SK-N-SH treated with all-trans-retinoic acid at 6 μM for 48 hours (cell line): Measurements from ENCODE around the gene CCL22.

Source experiments
- ATAC-seq: fragments of 200-7000 bp; cut with Tn5 transposase; 3 replicates; pipeline ENCODE4 v1.9.1; 2020; ENCODE audit warnings: mild to moderate bottlenecking, moderate library complexity
- ARNTL ChIP-seq: fragments of 450-650 bp; formaldehyde crosslinking; IDR thresholded peaks from 2 replicates; pipeline ENCODE4 v1.5.0; 2020; ENCODE audit warnings: low read depth, mild to moderate bottlenecking, moderate library complexity, borderline replicate concordance
- BACH2 ChIP-seq: fragments of 250-450 bp; sonication (Bioruptor Pico); IDR thresholded peaks from 2 replicates; pipeline ENCODE4 v1.9.0; 2021; ENCODE audit warnings: mild to moderate bottlenecking, borderline replicate concordance
- CSDC2 ChIP-seq: fragments of 250-450 bp; sonication (Bioruptor Pico); IDR thresholded peaks from 2 replicates; pipeline ENCODE4 v1.5.0; 2020; ENCODE audit warnings: mild to moderate bottlenecking, moderate library complexity
- GLIS3 ChIP-seq: fragments of 250-450 bp; sonication (Bioruptor Pico); IDR thresholded peaks from 2 replicates; pipeline ENCODE4 v1.5.0; 2020; ENCODE audit warnings: mild to moderate bottlenecking, moderate library complexity
- OSR1 ChIP-seq: fragments of 250-450 bp; sonication (Bioruptor Pico); IDR thresholded peaks from 2 replicates; pipeline ENCODE4 v1.8.0; 2022; ENCODE audit warnings: moderate library complexity, mild to moderate bottlenecking, inconsistent platforms
- PPARA ChIP-seq: fragments of 250-450 bp; sonication (Bioruptor Pico); IDR thresholded peaks from 2 replicates; pipeline ENCODE4 v1.5.0; 2020; ENCODE audit warnings: mild to moderate bottlenecking, borderline replicate concordance
- RARB ChIP-seq: fragments of 250-450 bp; sonication (Bioruptor Pico); IDR thresholded peaks from 2 replicates; pipeline ENCODE4 v1.8.0; 2021; ENCODE audit warnings: mild to moderate bottlenecking, moderate library complexity
- SNAI2 ChIP-seq: fragments of 250-450 bp; sonication (Bioruptor Pico); IDR thresholded peaks from 2 replicates; pipeline ENCODE4 v1.5.0; 2020; ENCODE audit warnings: mild to moderate bottlenecking, moderate library complexity
- TCF4 ChIP-seq: fragments of 250-450 bp; sonication (Bioruptor Pico); IDR thresholded peaks from 2 replicates; pipeline ENCODE4 v1.8.0; 2021; ENCODE audit warnings: mild to moderate bottlenecking, moderate library complexity, borderline replicate concordance
- TOX ChIP-seq: fragments of 250-450 bp; sonication (Bioruptor Pico); IDR thresholded peaks from 2 replicates; pipeline ENCODE4 v1.8.0; 2021; ENCODE audit warnings: mild to moderate bottlenecking, moderate library complexity, borderline replicate concordance
- ZFP3 ChIP-seq: fragments of 250-450 bp; sonication (Bioruptor Pico); IDR thresholded peaks from 2 replicates; pipeline ENCODE4 v1.5.0; 2020; ENCODE audit warnings: mild to moderate bottlenecking, moderate library complexity
- ZFP30 ChIP-seq: fragments of 450-650 bp; formaldehyde crosslinking; IDR thresholded peaks from 2 replicates; pipeline ENCODE4 v1.5.0; 2022; ENCODE audit warnings: mild to moderate bottlenecking, moderate library complexity
- ZNF8 ChIP-seq: fragments of 450-650 bp; formaldehyde crosslinking; IDR thresholded peaks from 2 replicates; pipeline ENCODE4 v1.5.0; 2020; ENCODE audit warnings: mild to moderate bottlenecking, moderate library complexity
- TF ChIP-seq, protein P1 (sequence below): fragments of 250-450 bp; sonication (Bioruptor Pico); IDR thresholded peaks from 2 replicates; pipeline ENCODE4 v1.8.0; 2021; ENCODE audit warnings: low read depth, mild to moderate bottlenecking, moderate library complexity, borderline replicate concordance
- TF ChIP-seq, protein P2 (sequence below): fragments of 250-450 bp; sonication (Bioruptor Pico); IDR thresholded peaks from 2 replicates; pipeline ENCODE4 v1.5.1; 2021; ENCODE audit warnings: mild to moderate bottlenecking, moderate library complexity
- TF ChIP-seq, protein P3 (sequence below): fragments of 250-450 bp; sonication (Bioruptor Pico); IDR thresholded peaks from 2 replicates; pipeline ENCODE4 v1.5.0; 2020; ENCODE audit warnings: mild to moderate bottlenecking, moderate library complexity
- TF ChIP-seq, protein P4 (sequence below): fragments of 250-450 bp; sonication (Bioruptor Pico); IDR thresholded peaks from 2 replicates; pipeline ENCODE4 v1.8.0; 2020; ENCODE audit warnings: mild to moderate bottlenecking, moderate library complexity, borderline replicate concordance
- TF ChIP-seq, protein P5 (sequence below): fragments of 250-450 bp; sonication (Bioruptor Pico); IDR thresholded peaks from 2 replicates; pipeline ENCODE4 v1.5.1; 2020; ENCODE audit warnings: low read depth, mild to moderate bottlenecking, moderate library complexity

CCL22 gene

DNA sequence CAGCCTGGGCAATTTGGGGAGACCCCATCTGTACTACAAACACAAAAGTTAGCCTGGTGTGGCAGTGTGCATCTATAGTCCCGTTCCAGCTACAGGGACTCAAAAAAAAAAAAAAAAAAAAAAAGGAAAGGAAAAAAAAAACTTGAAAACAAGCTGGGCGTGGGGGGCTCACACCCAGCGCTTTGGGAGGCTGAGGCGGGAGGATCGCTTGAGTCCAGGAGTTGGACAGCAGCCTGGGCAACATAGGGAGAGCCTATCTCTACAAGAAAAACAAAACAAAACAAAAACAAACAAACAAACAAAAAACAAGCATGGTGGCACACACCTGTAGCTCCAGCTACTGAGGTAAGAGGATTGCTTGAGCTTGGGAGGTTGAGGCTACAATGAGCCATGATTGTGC, 33.1 kb downstream of the CCL22 start:
- TF ChIP-seq, protein P1, sequence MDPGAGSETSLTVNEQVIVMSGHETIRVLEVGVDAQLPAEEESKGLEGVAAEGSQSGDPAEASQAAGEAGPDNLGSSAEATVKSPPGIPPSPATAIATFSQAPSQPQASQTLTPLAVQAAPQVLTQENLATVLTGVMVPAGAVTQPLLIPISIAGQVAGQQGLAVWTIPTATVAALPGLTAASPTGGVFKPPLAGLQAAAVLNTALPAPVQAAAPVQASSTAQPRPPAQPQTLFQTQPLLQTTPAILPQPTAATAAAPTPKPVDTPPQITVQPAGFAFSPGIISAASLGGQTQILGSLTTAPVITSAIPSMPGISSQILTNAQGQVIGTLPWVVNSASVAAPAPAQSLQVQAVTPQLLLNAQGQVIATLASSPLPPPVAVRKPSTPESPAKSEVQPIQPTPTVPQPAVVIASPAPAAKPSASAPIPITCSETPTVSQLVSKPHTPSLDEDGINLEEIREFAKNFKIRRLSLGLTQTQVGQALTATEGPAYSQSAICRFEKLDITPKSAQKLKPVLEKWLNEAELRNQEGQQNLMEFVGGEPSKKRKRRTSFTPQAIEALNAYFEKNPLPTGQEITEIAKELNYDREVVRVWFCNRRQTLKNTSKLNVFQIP (CRISPR knock-in tag) = no peak
- TF ChIP-seq TOX (CRISPR knock-in tag) (no peak), ZFP3 (CRISPR knock-in tag) (no peak)
- ATAC-seq = no peak

DNA sequence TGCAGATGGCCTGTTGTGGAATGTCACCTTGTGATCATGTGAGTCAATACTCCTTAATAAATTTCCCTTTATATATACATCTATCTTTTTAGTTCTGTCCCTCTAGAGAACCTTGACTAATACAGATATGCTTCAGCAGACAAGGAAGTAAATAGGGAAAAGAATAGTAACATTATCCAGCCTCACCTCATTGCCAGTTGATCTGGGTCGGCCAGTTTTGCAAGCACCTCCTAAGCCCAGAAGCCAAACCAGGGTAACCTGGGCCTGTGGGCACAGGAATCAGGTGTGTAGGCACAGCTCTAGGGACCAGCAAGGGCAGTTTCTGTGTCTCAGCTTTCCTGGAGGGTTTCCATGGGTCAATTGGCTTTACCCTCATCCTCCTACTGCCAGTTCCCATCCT, 34.1 kb downstream of the CCL22 start:
- TF ChIP-seq, protein P1 (CRISPR knock-in tag) = no peak
- TF ChIP-seq BACH2 (CRISPR knock-in tag) (no peak), ZFP30 (no peak), OSR1 (CRISPR knock-in tag) (no peak), SNAI2 (CRISPR knock-in tag) (no peak), ARNTL (no peak)
- TF ChIP-seq, protein P2, sequence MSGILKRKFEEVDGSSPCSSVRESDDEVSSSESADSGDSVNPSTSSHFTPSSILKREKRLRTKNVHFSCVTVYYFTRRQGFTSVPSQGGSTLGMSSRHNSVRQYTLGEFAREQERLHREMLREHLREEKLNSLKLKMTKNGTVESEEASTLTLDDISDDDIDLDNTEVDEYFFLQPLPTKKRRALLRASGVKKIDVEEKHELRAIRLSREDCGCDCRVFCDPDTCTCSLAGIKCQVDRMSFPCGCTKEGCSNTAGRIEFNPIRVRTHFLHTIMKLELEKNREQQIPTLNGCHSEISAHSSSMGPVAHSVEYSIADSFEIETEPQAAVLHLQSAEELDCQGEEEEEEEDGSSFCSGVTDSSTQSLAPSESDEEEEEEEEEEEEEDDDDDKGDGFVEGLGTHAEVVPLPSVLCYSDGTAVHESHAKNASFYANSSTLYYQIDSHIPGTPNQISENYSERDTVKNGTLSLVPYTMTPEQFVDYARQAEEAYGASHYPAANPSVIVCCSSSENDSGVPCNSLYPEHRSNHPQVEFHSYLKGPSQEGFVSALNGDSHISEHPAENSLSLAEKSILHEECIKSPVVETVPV (CRISPR knock-in tag) = no peak
- TF ChIP-seq, protein P3, sequence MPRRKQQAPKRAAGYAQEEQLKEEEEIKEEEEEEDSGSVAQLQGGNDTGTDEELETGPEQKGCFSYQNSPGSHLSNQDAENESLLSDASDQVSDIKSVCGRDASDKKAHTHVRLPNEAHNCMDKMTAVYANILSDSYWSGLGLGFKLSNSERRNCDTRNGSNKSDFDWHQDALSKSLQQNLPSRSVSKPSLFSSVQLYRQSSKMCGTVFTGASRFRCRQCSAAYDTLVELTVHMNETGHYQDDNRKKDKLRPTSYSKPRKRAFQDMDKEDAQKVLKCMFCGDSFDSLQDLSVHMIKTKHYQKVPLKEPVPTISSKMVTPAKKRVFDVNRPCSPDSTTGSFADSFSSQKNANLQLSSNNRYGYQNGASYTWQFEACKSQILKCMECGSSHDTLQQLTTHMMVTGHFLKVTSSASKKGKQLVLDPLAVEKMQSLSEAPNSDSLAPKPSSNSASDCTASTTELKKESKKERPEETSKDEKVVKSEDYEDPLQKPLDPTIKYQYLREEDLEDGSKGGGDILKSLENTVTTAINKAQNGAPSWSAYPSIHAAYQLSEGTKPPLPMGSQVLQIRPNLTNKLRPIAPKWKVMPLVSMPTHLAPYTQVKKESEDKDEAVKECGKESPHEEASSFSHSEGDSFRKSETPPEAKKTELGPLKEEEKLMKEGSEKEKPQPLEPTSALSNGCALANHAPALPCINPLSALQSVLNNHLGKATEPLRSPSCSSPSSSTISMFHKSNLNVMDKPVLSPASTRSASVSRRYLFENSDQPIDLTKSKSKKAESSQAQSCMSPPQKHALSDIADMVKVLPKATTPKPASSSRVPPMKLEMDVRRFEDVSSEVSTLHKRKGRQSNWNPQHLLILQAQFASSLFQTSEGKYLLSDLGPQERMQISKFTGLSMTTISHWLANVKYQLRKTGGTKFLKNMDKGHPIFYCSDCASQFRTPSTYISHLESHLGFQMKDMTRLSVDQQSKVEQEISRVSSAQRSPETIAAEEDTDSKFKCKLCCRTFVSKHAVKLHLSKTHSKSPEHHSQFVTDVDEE (CRISPR knock-in tag) = no peak
- TF ChIP-seq, protein P4, sequence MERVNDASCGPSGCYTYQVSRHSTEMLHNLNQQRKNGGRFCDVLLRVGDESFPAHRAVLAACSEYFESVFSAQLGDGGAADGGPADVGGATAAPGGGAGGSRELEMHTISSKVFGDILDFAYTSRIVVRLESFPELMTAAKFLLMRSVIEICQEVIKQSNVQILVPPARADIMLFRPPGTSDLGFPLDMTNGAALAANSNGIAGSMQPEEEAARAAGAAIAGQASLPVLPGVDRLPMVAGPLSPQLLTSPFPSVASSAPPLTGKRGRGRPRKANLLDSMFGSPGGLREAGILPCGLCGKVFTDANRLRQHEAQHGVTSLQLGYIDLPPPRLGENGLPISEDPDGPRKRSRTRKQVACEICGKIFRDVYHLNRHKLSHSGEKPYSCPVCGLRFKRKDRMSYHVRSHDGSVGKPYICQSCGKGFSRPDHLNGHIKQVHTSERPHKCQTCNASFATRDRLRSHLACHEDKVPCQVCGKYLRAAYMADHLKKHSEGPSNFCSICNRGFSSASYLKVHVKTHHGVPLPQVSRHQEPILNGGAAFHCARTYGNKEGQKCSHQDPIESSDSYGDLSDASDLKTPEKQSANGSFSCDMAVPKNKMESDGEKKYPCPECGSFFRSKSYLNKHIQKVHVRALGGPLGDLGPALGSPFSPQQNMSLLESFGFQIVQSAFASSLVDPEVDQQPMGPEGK (CRISPR knock-in tag) = no peak
- TF ChIP-seq, protein P5, sequence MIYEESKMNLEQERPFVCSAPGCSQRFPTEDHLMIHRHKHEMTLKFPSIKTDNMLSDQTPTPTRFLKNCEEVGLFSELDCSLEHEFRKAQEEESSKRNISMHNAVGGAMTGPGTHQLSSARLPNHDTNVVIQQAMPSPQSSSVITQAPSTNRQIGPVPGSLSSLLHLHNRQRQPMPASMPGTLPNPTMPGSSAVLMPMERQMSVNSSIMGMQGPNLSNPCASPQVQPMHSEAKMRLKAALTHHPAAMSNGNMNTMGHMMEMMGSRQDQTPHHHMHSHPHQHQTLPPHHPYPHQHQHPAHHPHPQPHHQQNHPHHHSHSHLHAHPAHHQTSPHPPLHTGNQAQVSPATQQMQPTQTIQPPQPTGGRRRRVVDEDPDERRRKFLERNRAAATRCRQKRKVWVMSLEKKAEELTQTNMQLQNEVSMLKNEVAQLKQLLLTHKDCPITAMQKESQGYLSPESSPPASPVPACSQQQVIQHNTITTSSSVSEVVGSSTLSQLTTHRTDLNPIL (CRISPR knock-in tag) = no peak
- no peak for ATAC-seq

DNA sequence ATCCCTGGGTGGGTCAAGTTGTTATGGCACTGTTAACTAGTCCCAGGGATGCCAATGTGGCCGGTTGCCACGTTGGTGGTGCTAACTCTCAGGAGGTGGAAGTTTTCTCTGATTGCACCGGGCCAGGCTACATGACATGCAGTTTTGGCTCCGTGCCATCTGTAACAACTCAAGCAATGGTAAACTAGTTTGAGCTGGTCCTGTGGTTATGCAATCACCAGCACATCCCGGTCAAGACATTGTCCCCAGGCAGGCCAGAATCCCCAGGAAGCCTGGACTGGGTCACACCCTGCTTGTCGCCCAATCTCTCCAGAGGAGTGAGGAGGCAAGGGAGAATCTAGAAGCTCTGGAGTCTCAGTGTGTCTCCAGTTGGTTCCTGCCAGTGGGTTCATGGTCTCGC, 35.9 kb downstream of the CCL22 start:
- TF ChIP-seq ZNF8 (CRISPR knock-in tag) = no peak
- TF ChIP-seq ZFP3 (CRISPR knock-in tag) = no peak
- TF ChIP-seq GLIS3 (CRISPR knock-in tag) = no peak
- TF ChIP-seq TOX (CRISPR knock-in tag) = no peak
- no peak for TF ChIP-seq OSR1 (CRISPR knock-in tag)
- TF ChIP-seq PPARA (CRISPR knock-in tag) = no peak
- TF ChIP-seq TCF4 (CRISPR knock-in tag) = no peak
- TF ChIP-seq, protein P4 (CRISPR knock-in tag) = no peak
- no peak for TF ChIP-seq BACH2 (CRISPR knock-in tag)
- TF ChIP-seq ZFP30 = no peak
- TF ChIP-seq, protein P5 (CRISPR knock-in tag) = no peak
- TF ChIP-seq RARB (CRISPR knock-in tag) = no peak
- TF ChIP-seq, protein P1 (CRISPR knock-in tag) = no peak
- TF ChIP-seq ARNTL = no peak
- TF ChIP-seq CSDC2 (CRISPR knock-in tag) = no peak
- TF ChIP-seq SNAI2 (CRISPR knock-in tag) = no peak

More for the DNA sequence above, 35.9 kb downstream of the CCL22 start:
- no peak for ATAC-seq
